RWPE1 (cell line): ENCODE measurements around the gene AWAT1.
"Not testable (repeated sequence)": the region's sequence is repeated elsewhere in the genome, so short reads cannot be mapped to it uniquely, and the experiment has no call there.

ENCODE experiments used
- CTCF ChIA-PET: fragments of 350-600 bp; sonication (Branson Sonifier 250); formaldehyde crosslinking; extraction: SDS; loops from one replicate; lab custom pipeline; 2021; lab: Yijun Ruan, JAX
- POLR2A ChIA-PET: fragments of 400-600 bp; formaldehyde crosslinking; extraction: SDS; loops from one replicate; lab custom pipeline; 2020; ENCODE audit warnings: antibody characterized with exemption; ENCODE audit not compliant: low non-redundant PET; lab: Yijun Ruan, JAX
- DNase-seq: peaks from one replicate; pipeline ENCODE4 v3.0.0; 2012; ENCODE audit warnings: low spot score
- H3K27ac ChIP-seq: fragments of 450-650 bp; 2 replicates; pipeline ENCODE4 v1.5.1; 2017
- CTCF ChIP-seq: fragments of 450-650 bp; conservative IDR thresholded peaks from 2 replicates; pipeline ENCODE4 v1.5.1; 2017; ENCODE audit warnings: low read depth, mild to moderate bottlenecking

Gene AWAT1

GRCh38 chrX:70234355-70234754, at the start of gene AWAT1:
TSS of gene AWAT1 (plus strand) at chrX:70234655. CDS start at chrX:70234696, 41 bp downstream.
- no peak for TF ChIP-seq CTCF
- POLR2A ChIA-PET = no interaction called here
- H3K27ac ChIP-seq = no peak within 1 kb of the TSS
- DNase-seq = no peak
- CTCF ChIA-PET = interaction anchor here (0.9 kb wide), 1 partner anchor 196 kb away, joined by 4 read pairs; no protein-coding TSS in a partner anchor

GRCh38 chrX:70190225-70190624, 44.2 kb upstream of the AWAT1 start:
- no peak for TF ChIP-seq CTCF
- CTCF ChIA-PET = no interaction called here
- POLR2A ChIA-PET = no interaction called here

GRCh38 chrX:70196961-70197720, 37.3 kb upstream of the AWAT1 start:
- H3K27ac ChIP-seq = no peak overlapping the region
- peak; percentile 56 for DNase-seq
- POLR2A ChIA-PET = no interaction called here
- CTCF ChIA-PET = interaction anchor here (0.5 to 1.8 kb wide), 7 partner anchors 28 to 944 kb away, joined by 3 to 7 read pairs (median 3); no protein-coding TSS in a partner anchor
- peak; percentile 60 for TF ChIP-seq CTCF

More at GRCh38 chrX:70190225-70190624, 44.2 kb upstream of the AWAT1 start:
- H3K27ac ChIP-seq = no peak overlapping the region
- no peak for DNase-seq

- ChIA-PET POLR2A (no interaction called here), CTCF (no interaction called here)
- no peak for TF ChIP-seq CTCF
- no peak overlapping the region for H3K27ac ChIP-seq
- DNase-seq = no peak
Measured at GRCh38 chrX:70201732-70202131, 32.7 kb upstream of the AWAT1 start.

GRCh38 chrX:70208479-70208878, 26.0 kb upstream of the AWAT1 start:
- POLR2A ChIA-PET = no interaction called here
- CTCF ChIA-PET = no interaction called here
- H3K27ac ChIP-seq = no peak overlapping the region
- no peak for TF ChIP-seq CTCF
- no peak for DNase-seq

- POLR2A ChIA-PET, CTCF ChIA-PET, DNase-seq, H3K27ac ChIP-seq: not testable (repeated sequence)
Measured at GRCh38 chrX:70209570-70209969, 24.9 kb upstream of the AWAT1 start.
